ENCODE measurements around the gene TTC28. TPM values are rescaled to one million over a fixed set of nuclear protein-coding genes. Genes with fewer than 3 reads are reported as not detected.
"Not testable (repeated sequence)": the region's sequence is repeated elsewhere in the genome, so short reads cannot be mapped to it uniquely, and the experiment has no call there.

TTC28 gene
- total RNA-seq, 1 donor from 2014 or later, result 13.5 TPM

DNA sequence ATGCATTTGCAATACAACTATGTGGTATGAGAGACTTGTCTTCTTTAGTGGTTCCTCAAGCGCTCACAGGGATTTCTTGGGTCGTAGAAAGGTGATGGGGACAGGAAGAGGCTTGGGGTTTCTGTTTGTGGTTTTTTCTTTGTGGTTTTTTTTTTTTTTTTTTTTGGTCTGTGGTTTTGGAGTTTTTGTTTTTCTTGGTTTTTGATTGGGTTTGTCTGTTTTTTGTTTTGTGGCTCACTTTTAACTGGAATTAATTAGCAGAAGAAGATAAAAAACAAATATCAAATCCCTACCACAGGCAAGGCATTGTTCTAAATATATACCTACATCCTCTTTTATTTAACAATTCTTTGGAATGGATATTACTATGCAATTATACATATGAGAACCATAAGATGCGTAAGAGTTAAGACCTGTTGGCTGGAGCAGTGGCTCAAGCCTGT is 5.5 kb downstream of the TTC28 start:
- H3K36me3 ChIP-seq (ENCODE audit: control insufficient read depth, insufficient read depth, low read length), result no peaks in the 10 kb centered on the region
- peaks cover 5% of the 10 kb centered on the region for H3K27me3 ChIP-seq (ENCODE audit: control insufficient read depth, insufficient read depth, low read length)
- H3K4me3 ChIP-seq (ENCODE audit: low read depth, low read length), result no peak overlapping the region
- DNase-seq (ENCODE audit: low read depth), result no peak
- TF ChIP-seq, protein P1, sequence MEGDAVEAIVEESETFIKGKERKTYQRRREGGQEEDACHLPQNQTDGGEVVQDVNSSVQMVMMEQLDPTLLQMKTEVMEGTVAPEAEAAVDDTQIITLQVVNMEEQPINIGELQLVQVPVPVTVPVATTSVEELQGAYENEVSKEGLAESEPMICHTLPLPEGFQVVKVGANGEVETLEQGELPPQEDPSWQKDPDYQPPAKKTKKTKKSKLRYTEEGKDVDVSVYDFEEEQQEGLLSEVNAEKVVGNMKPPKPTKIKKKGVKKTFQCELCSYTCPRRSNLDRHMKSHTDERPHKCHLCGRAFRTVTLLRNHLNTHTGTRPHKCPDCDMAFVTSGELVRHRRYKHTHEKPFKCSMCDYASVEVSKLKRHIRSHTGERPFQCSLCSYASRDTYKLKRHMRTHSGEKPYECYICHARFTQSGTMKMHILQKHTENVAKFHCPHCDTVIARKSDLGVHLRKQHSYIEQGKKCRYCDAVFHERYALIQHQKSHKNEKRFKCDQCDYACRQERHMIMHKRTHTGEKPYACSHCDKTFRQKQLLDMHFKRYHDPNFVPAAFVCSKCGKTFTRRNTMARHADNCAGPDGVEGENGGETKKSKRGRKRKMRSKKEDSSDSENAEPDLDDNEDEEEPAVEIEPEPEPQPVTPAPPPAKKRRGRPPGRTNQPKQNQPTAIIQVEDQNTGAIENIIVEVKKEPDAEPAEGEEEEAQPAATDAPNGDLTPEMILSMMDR (IDR thresholded peaks at IDR 0.05; ENCODE audit: insufficient read depth, low read length, poor library complexity, severe bottlenecking), result no peak

DNA sequence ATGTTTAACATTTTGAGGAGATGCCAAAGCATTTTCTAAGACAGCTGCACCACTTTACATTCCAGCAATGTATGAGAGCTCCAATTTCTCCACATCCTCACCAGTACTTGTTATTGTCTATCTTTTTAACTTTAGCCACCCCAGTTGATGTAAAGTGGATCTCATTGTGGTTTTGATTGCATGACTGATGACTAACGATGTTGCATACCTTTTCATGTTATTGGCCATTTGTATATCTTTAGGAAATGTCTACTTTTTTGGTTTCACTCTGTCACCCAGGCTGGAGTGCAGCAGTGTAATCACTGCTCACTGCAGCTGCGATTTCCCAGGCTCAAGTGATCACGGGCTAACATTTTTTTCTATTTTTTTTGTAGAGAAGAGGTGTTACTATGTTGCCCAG is 8.9 kb downstream of the TTC28 start:
- TF ChIP-seq, protein P1 (IDR thresholded peaks at IDR 0.05; ENCODE audit: insufficient read depth, low read length, poor library complexity, severe bottlenecking), result no peak
- DNase-seq (ENCODE audit: low read depth), result no peak

GRCh38 chr22:28670161-28670560 is 9.5 kb downstream of the TTC28 start:
- Histone ChIP-seq H3K27me3 (ENCODE audit: control insufficient read depth, insufficient read depth, low read length) (no peaks in the 10 kb centered on the region), H3K4me3 (ENCODE audit: low read depth, low read length) (no peak overlapping the region), H3K36me3 (ENCODE audit: control insufficient read depth, insufficient read depth, low read length) (no peaks in the 10 kb centered on the region)
- TF ChIP-seq, protein P1 (IDR thresholded peaks at IDR 0.05; ENCODE audit: insufficient read depth, low read length, poor library complexity, severe bottlenecking), result no peak
- no peak for DNase-seq (ENCODE audit: low read depth)

More for the DNA sequence above, 8.9 kb downstream of the TTC28 start:
- H3K27me3 ChIP-seq (ENCODE audit: control insufficient read depth, insufficient read depth, low read length), result peaks cover 3% of the 10 kb centered on the region
- no peaks in the 10 kb centered on the region for H3K36me3 ChIP-seq (ENCODE audit: control insufficient read depth, insufficient read depth, low read length)
- no peak overlapping the region for H3K4me3 ChIP-seq (ENCODE audit: low read depth, low read length)

- no peaks in the 10 kb centered on the region for H3K36me3 ChIP-seq (ENCODE audit: control insufficient read depth, insufficient read depth, low read length)
- no peaks in the 10 kb centered on the region for H3K27me3 ChIP-seq (ENCODE audit: control insufficient read depth, insufficient read depth, low read length)
- TF ChIP-seq, protein P1 (IDR thresholded peaks at IDR 0.05; ENCODE audit: insufficient read depth, low read length, poor library complexity, severe bottlenecking), result no peak
- no peak for DNase-seq (ENCODE audit: low read depth)
- H3K4me3 ChIP-seq (ENCODE audit: low read depth, low read length), result no peak overlapping the region
Observed at GRCh38 chr22:28669387-28669786, 10.3 kb downstream of the TTC28 start.

DNA sequence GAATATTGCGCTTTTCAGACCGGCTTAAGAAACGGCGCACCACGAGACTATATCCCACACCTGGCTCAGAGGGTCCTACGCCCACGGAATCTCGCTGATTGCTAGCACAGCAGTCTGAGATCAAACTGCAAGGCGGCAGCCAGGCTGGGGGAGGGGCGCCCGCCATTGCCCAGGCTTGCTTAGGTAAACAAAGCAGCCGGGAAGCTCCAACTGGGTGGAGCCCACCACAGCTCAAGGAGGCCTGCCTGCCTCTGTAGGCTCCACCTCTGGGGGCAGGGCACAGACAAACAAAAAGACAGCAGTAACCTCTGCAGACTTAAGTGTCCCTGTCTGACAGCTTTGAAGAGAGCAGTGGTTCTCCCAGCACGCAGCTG is 16.1 kb downstream of the TTC28 start:
- not testable (repeated sequence) for H3K4me3 ChIP-seq (ENCODE audit: low read depth, low read length); H3K27me3 ChIP-seq (ENCODE audit: control insufficient read depth, insufficient read depth, low read length); DNase-seq (ENCODE audit: low read depth); H3K36me3 ChIP-seq (ENCODE audit: control insufficient read depth, insufficient read depth, low read length)

DNA sequence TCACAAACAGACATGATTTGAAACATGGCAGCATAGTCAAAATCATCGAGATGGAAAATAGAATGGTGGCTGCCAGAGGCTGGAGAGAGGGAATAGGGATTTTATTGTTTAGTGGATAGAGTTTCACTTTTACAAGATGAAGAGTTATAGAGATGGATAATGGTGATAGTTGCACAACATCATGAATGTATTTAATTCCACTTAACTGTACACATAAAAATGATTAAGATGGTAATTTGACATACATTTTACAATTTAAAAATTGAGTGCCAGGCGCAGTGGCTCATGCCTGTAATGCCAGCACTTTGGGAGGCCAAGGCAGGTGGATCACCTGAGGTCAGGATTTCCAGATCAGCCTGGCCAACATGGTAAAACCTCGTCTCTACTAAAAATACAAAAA is 21.2 kb downstream of the TTC28 start:
- TF ChIP-seq, protein P1 (IDR thresholded peaks at IDR 0.05; ENCODE audit: insufficient read depth, low read length, poor library complexity, severe bottlenecking), result no peak
- Histone ChIP-seq H3K4me3 (ENCODE audit: low read depth, low read length) (no peak overlapping the region), H3K36me3 (ENCODE audit: control insufficient read depth, insufficient read depth, low read length) (no peaks in the 10 kb centered on the region), H3K27me3 (ENCODE audit: control insufficient read depth, insufficient read depth, low read length) (no peaks in the 10 kb centered on the region)
- DNase-seq (ENCODE audit: low read depth), result no peak
